IMR-90 (cell line): Measurements from ENCODE around the gene RBFOX2. TPM values are rescaled to one million over a fixed set of nuclear protein-coding genes. Genes with fewer than 3 reads are reported as not detected.

Source experiments
- ATAC-seq: fragments of 200-7000 bp; cut with Tn5 transposase; 2 replicates; pipeline ENCODE4 v1.9.1; 2020; ENCODE audit warnings: low read depth, mild to moderate bottlenecking, moderate library complexity
- BruUV-seq: library from RNA; stranded (reverse); fragments of 400-500 nt; replicated peaks from 2 replicates; lab custom pipeline; 2021; lab: Mats Ljungman, UMichigan
- CTCF ChIA-PET: fragments of 300-600 bp; formaldehyde crosslinking; extraction: SDS; loops from one replicate; lab custom pipeline; 2021; ENCODE audit warnings: antibody characterized with exemption; lab: Yijun Ruan, JAX
- POLR2A ChIA-PET: fragments of 300-600 bp; sonication (Branson Sonifier 250); formaldehyde crosslinking; loops from one replicate; lab custom pipeline; 2022; ENCODE audit warnings: antibody characterized with exemption; ENCODE audit not compliant: unreplicated experiment; lab: Charles Lee
- DNase-seq: peaks from one replicate; pipeline ENCODE4 v3.0.0; 2013
- H2AFZ ChIP-seq: replicated peaks from 2 replicates; pipeline ENCODE3; 2013; ENCODE audit warnings: low read length, mild to moderate bottlenecking; ENCODE audit not compliant: poor library complexity
- H2AK5ac ChIP-seq: 2 replicates; pipeline ENCODE4 v1.6.1; 2013; ENCODE audit warnings: low read depth, low read length, inconsistent platforms
- H2AK9ac ChIP-seq: replicated peaks from 2 replicates; pipeline ENCODE3; 2013; ENCODE audit warnings: mild to moderate bottlenecking, low read depth, low read length, moderate library complexity; ENCODE audit not compliant: poor library complexity
- H2BK120ac ChIP-seq: 2 replicates; pipeline ENCODE4 v1.6.1; 2013; ENCODE audit warnings: low read depth, low read length, inconsistent platforms
- H2BK15ac ChIP-seq: 3 replicates; pipeline ENCODE4 v1.6.1; 2013; ENCODE audit warnings: low read depth, low read length, inconsistent platforms
- H2BK20ac ChIP-seq: 2 replicates; pipeline ENCODE4 v1.6.1; 2013; ENCODE audit warnings: low read depth, mild to moderate bottlenecking, inconsistent platforms, low read length, moderate library complexity
- H2BK5ac ChIP-seq: 2 replicates; pipeline ENCODE4 v1.6.1; 2013; ENCODE audit warnings: mild to moderate bottlenecking, low read depth, low read length, inconsistent platforms; ENCODE audit not compliant: poor library complexity, severe bottlenecking
- H3K14ac ChIP-seq: replicated peaks from 2 replicates; pipeline ENCODE4 v1.6.1; 2013; ENCODE audit warnings: low read depth, low read length, inconsistent platforms
- H3K18ac ChIP-seq: 2 replicates; pipeline ENCODE4 v1.6.1; 2013; ENCODE audit warnings: low read depth, low read length, control low read depth
- H3K23ac ChIP-seq: 2 replicates; pipeline ENCODE4 v1.6.1; 2013; ENCODE audit warnings: low read depth, low read length, inconsistent platforms
- H3K27ac ChIP-seq: 2 replicates; pipeline ENCODE4 v1.5.1; 2013; ENCODE audit warnings: mild to moderate bottlenecking, control low read depth, low read length; ENCODE audit not compliant: insufficient read depth
- H3K27me3 ChIP-seq: 2 replicates; pipeline ENCODE4 v1.6.1; 2013; ENCODE audit warnings: low read length; ENCODE audit not compliant: control insufficient read depth, insufficient read depth
- H3K36me3 ChIP-seq: 2 replicates; pipeline ENCODE4 v1.6.1; 2013; ENCODE audit warnings: low read length, mixed read lengths; ENCODE audit not compliant: control insufficient read depth, insufficient read depth
- H3K4ac ChIP-seq: 2 replicates; pipeline ENCODE4 v1.6.1; 2013; ENCODE audit warnings: low read depth, low read length, inconsistent platforms
- H3K4me1 ChIP-seq: 2 replicates; pipeline ENCODE4 v1.6.1; 2013; ENCODE audit warnings: low read length, mixed read lengths; ENCODE audit not compliant: control insufficient read depth, insufficient read depth
- H3K4me2 ChIP-seq: 2 replicates; pipeline ENCODE4 v1.6.1; 2013; ENCODE audit warnings: low read depth, mild to moderate bottlenecking, control low read depth, low read length, moderate library complexity
- H3K4me3 ChIP-seq: 2 replicates; pipeline ENCODE4 v1.5.1; 2013; ENCODE audit warnings: low read depth, mild to moderate bottlenecking, control low read depth, low read length, moderate library complexity; ENCODE audit not compliant: insufficient read depth
- H3K56ac ChIP-seq: 2 replicates; pipeline ENCODE4 v1.6.1; 2013; ENCODE audit warnings: low read length, inconsistent platforms; ENCODE audit not compliant: insufficient read depth; ENCODE audit errors: extremely low read depth
- H3K79me1 ChIP-seq, 2 experiments: 2 replicates each; pipeline ENCODE4 v1.6.1; 2013; ENCODE audit warnings: low read length in 2 of 2, inconsistent platforms in 1 of 2, low read depth in 1 of 2
- H3K9ac ChIP-seq: 2 replicates; pipeline ENCODE4 v1.6.1; 2013; ENCODE audit warnings: low read depth, low read length, control low read depth
- H3K9me1 ChIP-seq: 2 replicates; pipeline ENCODE4 v1.6.1; 2013; ENCODE audit warnings: low read length, inconsistent platforms; ENCODE audit not compliant: insufficient read depth
- H3K9me3 ChIP-seq: 2 replicates; pipeline ENCODE4 v1.6.1; 2013; ENCODE audit warnings: low read length; ENCODE audit not compliant: control insufficient read depth, insufficient read depth
- H4K20me1 ChIP-seq: 2 replicates; pipeline ENCODE4 v1.6.1; 2013; ENCODE audit warnings: low read length, inconsistent platforms; ENCODE audit not compliant: insufficient read depth
- H4K5ac ChIP-seq: 2 replicates; pipeline ENCODE4 v1.6.1; 2013; ENCODE audit warnings: mild to moderate bottlenecking, low read depth, low read length, control low read depth
- H4K8ac ChIP-seq, 2 experiments: 2 replicates each; pipeline ENCODE4 v1.6.1; 2013; ENCODE audit warnings: low read depth in 2 of 2, low read length in 2 of 2, control low read depth in 1 of 2, inconsistent platforms in 1 of 2
- H4K91ac ChIP-seq: 2 replicates; pipeline ENCODE4 v1.6.1; 2013; ENCODE audit warnings: low read depth, low read length, inconsistent platforms; ENCODE audit not compliant: insufficient read depth
- BHLHE40 ChIP-seq: fragments of 150-350 bp; IDR thresholded peaks from 2 replicates; pipeline ENCODE4 v1.6.1; 2016; ENCODE audit warnings: mild to moderate bottlenecking, low read depth, low read length
- CEBPB ChIP-seq: IDR thresholded peaks from 2 replicates; pipeline ENCODE4 v1.6.1; 2012; ENCODE audit warnings: low read depth, low read length, improper control_type of control experiment
- FOS ChIP-seq: fragments of 150-350 bp; IDR thresholded peaks from 2 replicates; pipeline ENCODE4 v1.6.1; 2016; ENCODE audit warnings: low read depth, low read length
- MAFK ChIP-seq: IDR thresholded peaks from 2 replicates; pipeline ENCODE4 v1.6.1; 2012; ENCODE audit warnings: low read depth, low read length, improper control_type of control experiment
- MAZ ChIP-seq: IDR thresholded peaks from 2 replicates; pipeline ENCODE4 v1.6.1; 2012; ENCODE audit warnings: low read depth, mild to moderate bottlenecking, low read length, improper control_type of control experiment, moderate library complexity, borderline replicate concordance
- MXI1 ChIP-seq: IDR thresholded peaks from 2 replicates; pipeline ENCODE4 v1.6.1; 2012; ENCODE audit warnings: low read depth, mild to moderate bottlenecking, low read length, moderate library complexity, borderline replicate concordance
- NFE2L2 ChIP-seq: fragments of 150-350 bp; IDR thresholded peaks from 2 replicates; pipeline ENCODE4 v1.6.1; 2016; ENCODE audit warnings: low read depth, mild to moderate bottlenecking, low read length
- POLR2A ChIP-seq: IDR thresholded peaks from 2 replicates; pipeline ENCODE4 v1.6.1; 2012; ENCODE audit warnings: mild to moderate bottlenecking, low read depth, low read length
- RAD21 ChIP-seq: IDR thresholded peaks from 2 replicates; pipeline ENCODE4 v1.6.1; 2012; ENCODE audit warnings: low read length, improper control_type of control experiment
- RCOR1 ChIP-seq: IDR thresholded peaks from 2 replicates; pipeline ENCODE4 v1.6.1; 2012; ENCODE audit warnings: mild to moderate bottlenecking, low read length, improper control_type of control experiment; ENCODE audit not compliant: insufficient replicate concordance
- RFX5 ChIP-seq: IDR thresholded peaks from 2 replicates; pipeline ENCODE4 v1.8.0; 2012; ENCODE audit warnings: low read depth, mild to moderate bottlenecking, low read length, moderate library complexity
- SMC3 ChIP-seq: fragments of 150-350 bp; IDR thresholded peaks from 2 replicates; pipeline ENCODE4 v1.6.1; 2016; ENCODE audit warnings: low read depth, mild to moderate bottlenecking, antibody characterized with exemption, low read length, moderate library complexity
- WGBS, 2 experiments: methylation state at CpG; one replicate each; pipeline versions ENCODE4 v1.1.5 to v1.1.7; 2013; ENCODE audit warnings: missing lambda C conversion rate in 2 of 2; ENCODE audit not compliant: insufficient read length in 1 of 2; ENCODE audit errors: extremely low coverage in 2 of 2; 5-methylcytosine and 5-hydroxymethylcytosine counted together
- dilution Hi-C: fragments of 300-500 bp; cut with HindIII; formaldehyde crosslinking; loops from one replicate; pipeline ENCODE4 v1.14.3; 2018; ENCODE audit warnings: low sequenced_read_pairs; ENCODE audit not compliant: unreplicated experiment
- in situ Hi-C: fragments of 300-500 bp; cut with MboI; formaldehyde crosslinking; loops from 3 replicates; pipeline ENCODE4 v1.14.3; 2019; ENCODE audit warnings: low sequenced_read_pairs, inconsistent platforms, mixed read lengths
- intact Hi-C: fragments of 100-400 bp; cut with micrococcal nuclease; formaldehyde crosslinking; loops from 2 replicates; pipeline ENCODE4 v1.10.0; 2022
- polyA plus RNA-seq, 3 experiments: library from polyadenylated mRNA; depleted of rRNA; stranded (reverse); fragments of >200 nt; gene quantifications; 2 replicates each; pipeline ENCODE4 v1.2.3, GENCODE V29; 2012; ENCODE audit warnings: low replicate concordance in 1 of 3
- total RNA-seq: library from RNA; depleted of rRNA; stranded (reverse); fragments of >200 nt; gene quantifications from 2 replicates; pipeline ENCODE4 v1.2.3, GENCODE V29; 2012
- TF ChIP-seq, protein P1 (sequence below): conservative IDR thresholded peaks from 2 replicates; pipeline ENCODE4 v1.5.1; 2012; ENCODE audit warnings: mild to moderate bottlenecking, low read depth, low read length, improper control_type of control experiment
- TF ChIP-seq, protein P2 (sequence below): fragments of 150-350 bp; IDR thresholded peaks from 2 replicates; pipeline ENCODE4 v1.6.1; 2016; ENCODE audit warnings: low read depth, mild to moderate bottlenecking, low read length, moderate library complexity, borderline replicate concordance

RBFOX2 gene
- total and polyA plus RNA-seq, 2 of the 4 experiments (the other 2 are of a cell fraction): 146 to 178 TPM

DNA sequence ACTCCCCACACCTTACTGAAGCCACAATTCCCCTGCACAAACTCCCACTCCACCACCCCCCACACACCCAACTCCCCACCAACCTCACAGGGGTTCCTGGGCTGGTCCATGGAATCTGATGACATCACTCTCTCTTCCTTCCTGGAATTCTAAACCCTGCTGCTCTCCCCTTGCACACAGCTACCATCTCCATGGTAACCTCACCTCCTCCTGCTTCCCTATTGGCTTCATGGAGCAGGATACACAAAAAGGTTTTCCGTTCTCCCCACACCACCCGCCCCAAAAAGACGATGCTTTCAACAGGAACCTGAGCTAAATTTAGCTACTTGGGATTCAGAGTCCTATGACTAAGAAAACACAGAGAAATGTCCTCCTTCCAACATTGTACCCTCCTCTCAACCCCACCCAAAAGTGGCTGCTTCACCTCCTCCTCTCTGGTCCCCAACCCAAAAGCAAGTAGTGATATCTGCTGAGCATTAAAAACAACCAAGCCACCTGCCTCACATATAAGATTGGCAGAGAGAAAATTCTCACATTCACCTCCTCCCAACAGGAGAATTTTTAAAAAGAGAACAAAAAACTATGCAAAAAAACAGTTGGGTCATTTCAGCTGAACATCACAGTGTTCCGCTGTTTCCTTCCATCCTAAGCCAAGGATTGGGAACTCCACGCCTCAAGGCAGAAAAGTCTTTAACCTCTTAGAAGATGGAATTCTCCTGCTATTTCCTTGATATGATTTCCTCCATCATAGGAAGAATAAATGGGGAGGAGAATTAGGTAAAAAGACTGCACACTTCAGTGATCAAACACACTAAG lies 66.9 kb downstream of the RBFOX2 start:
- BruUV-seq: no TSS peak
- Histone ChIP-seq H4K20me1 (peaks cover 19% of the 10 kb centered on the region), H3K4ac (peak overlapping the region; percentile 66), H3K4me3 (no peak overlapping the region), H2BK120ac (peak overlapping the region; percentile 70), H3K14ac (peak overlapping the region; percentile 58), H3K56ac (peak overlapping the region; percentile 7; the same call in 1 of the 2 replicates), H4K91ac (peak overlapping the region; percentile 30), H2BK5ac (peak overlapping the region; percentile 55), H4K5ac (peak overlapping the region; percentile 13; the same call in 1 of the 2 replicates), H4K8ac (peak overlapping the region in 1 of 2 experiments; percentile 74; a peak in 1 of 4 replicates), H3K27me3 (no peaks in the 10 kb centered on the region), H3K36me3 (no peaks in the 10 kb centered on the region), H2AK5ac (peak overlapping the region; percentile 69; the same call in 1 of the 2 replicates), H3K23ac (peak overlapping the region; percentile 25; the same call in 1 of the 2 replicates), H3K9ac (no peak overlapping the region), H2BK20ac (peak overlapping the region; percentile 41), H3K9me1 (peaks cover 8% of the 10 kb centered on the region), H2AFZ (no peak overlapping the region), H3K4me1 (peaks cover 12% of the 10 kb centered on the region), H3K4me2 (peak overlapping the region; percentile 74), H3K9me3 (no peaks in the 10 kb centered on the region), H3K27ac (peak overlapping the region; percentile 50; the same call in 1 of the 2 replicates), H3K79me1 (peaks cover 51 to 80% of the 10 kb centered on the region in 2 experiments), H2BK15ac (peak overlapping the region; percentile 20; the same call in 2 of the 3 replicates), H3K18ac (peak overlapping the region; percentile 38; the same call in 1 of the 2 replicates), H2AK9ac (peak overlapping the region; percentile 32)
- dilution Hi-C loops: no loop called here
- ATAC-seq (peak; percentile 96), DNase-seq (peak; percentile 90)
- TF ChIP-seq, protein P1, sequence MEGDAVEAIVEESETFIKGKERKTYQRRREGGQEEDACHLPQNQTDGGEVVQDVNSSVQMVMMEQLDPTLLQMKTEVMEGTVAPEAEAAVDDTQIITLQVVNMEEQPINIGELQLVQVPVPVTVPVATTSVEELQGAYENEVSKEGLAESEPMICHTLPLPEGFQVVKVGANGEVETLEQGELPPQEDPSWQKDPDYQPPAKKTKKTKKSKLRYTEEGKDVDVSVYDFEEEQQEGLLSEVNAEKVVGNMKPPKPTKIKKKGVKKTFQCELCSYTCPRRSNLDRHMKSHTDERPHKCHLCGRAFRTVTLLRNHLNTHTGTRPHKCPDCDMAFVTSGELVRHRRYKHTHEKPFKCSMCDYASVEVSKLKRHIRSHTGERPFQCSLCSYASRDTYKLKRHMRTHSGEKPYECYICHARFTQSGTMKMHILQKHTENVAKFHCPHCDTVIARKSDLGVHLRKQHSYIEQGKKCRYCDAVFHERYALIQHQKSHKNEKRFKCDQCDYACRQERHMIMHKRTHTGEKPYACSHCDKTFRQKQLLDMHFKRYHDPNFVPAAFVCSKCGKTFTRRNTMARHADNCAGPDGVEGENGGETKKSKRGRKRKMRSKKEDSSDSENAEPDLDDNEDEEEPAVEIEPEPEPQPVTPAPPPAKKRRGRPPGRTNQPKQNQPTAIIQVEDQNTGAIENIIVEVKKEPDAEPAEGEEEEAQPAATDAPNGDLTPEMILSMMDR: no peak
- TF ChIP-seq BHLHE40 (no peak), MXI1 (no peak), NFE2L2 (no peak), MAZ (no peak), FOS (no peak), POLR2A (no peak), CEBPB (no peak), RFX5 (no peak), SMC3 (no peak), RCOR1 (no peak), MAFK (no peak), RAD21 (no peak)
- TF ChIP-seq, protein P2, sequence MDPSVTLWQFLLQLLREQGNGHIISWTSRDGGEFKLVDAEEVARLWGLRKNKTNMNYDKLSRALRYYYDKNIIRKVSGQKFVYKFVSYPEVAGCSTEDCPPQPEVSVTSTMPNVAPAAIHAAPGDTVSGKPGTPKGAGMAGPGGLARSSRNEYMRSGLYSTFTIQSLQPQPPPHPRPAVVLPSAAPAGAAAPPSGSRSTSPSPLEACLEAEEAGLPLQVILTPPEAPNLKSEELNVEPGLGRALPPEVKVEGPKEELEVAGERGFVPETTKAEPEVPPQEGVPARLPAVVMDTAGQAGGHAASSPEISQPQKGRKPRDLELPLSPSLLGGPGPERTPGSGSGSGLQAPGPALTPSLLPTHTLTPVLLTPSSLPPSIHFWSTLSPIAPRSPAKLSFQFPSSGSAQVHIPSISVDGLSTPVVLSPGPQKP: no peak
- in situ Hi-C loops: no loop called here
- WGBS, 2 experiments: no CpG with 5 or more reads among the region's 5 CpGs
- ChIA-PET POLR2A (no interaction called here), CTCF (interaction anchor here (0.9 to 1.0 kb wide), 2 partner anchors 21 to 62 kb away, joined by 3 read pairs; no protein-coding TSS in a partner anchor)
- intact Hi-C loops: loop anchor here (5.0 kb wide), 1 partner anchor 66 kb away; the partner anchor contains the start of gene RBFOX2
